Lower leg skin (tissue), 3 donors: ENCODE measurements around the gene CCDC92.

Experiments
- CTCF ChIP-seq, 3 donors: fragments of 450-650 bp; IDR thresholded peaks; one replicate each; pipeline ENCODE4 v1.5.1; 2016; ENCODE audit warnings: antibody characterized with exemption in 3 of 3, mild to moderate bottlenecking in 3 of 3, moderate library complexity in 2 of 3
- POLR2A ChIP-seq, 2 donors: fragments of 450-650 bp; IDR thresholded peaks; one replicate each; pipeline ENCODE4 v1.6.1; 2016 to 2017; ENCODE audit warnings: antibody characterized with exemption in 2 of 2, mild to moderate bottlenecking in 1 of 2, moderate library complexity in 1 of 2

GRCh38 chr12:124010687-124011086 lies 38.1 kb upstream of the CCDC92 start:
- TF ChIP-seq POLR2A (IDR thresholded peaks at IDR 0.05) = no peak
- TF ChIP-seq CTCF (IDR thresholded peaks at IDR 0.05) = no peak
